HG03342 (cell line): ENCODE data around the gene SLCO1A2.

ENCODE experiments used
- ATAC-seq: cut with Tn5 transposase; IDR thresholded peaks from one replicate; pipeline ENCODE4 v1.9.1; 2021; ENCODE audit warnings: mild to moderate bottlenecking, moderate library complexity; ENCODE audit not compliant: unreplicated experiment

The SLCO1A2 gene

DNA sequence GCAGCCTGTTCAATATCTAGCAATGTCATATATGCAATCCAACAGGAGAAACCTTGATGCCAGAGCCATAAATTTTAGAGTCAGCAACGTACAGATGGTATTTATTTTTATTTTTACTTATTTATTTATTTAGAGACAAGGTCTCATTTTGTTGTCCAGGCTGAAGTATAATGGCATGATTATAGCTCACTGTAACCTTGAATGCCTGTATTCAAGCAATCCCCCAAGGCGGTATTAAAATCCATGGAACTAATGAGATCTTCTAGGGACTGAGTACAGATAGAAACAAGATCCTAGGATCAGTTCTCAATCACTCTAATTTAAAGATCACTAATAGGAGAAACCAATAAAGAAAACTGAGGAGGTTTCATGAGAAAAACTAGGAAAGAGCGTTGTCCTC lies 114.5 kb downstream of the SLCO1A2 start:
- no peak for ATAC-seq

DNA sequence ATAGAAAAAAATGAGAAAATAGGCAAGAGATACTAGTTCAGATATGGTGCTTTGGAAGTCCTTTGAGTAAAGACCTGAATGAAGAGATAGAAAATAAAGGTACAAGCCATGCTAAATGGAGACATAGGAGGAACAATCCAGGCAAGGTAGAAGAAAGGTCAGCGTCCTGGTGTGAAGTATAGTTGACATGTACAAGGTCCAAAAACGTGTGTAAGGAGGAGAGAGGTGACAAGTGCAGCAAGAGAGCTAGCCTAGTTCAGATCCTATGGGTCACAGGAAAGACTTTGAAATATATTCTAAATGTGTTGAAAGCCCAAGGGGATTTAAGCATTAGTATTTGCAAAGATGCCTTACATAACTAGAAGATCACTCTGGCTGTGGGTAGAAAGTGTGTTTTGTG lies 115.5 kb downstream of the SLCO1A2 start:
- no peak for ATAC-seq
